ENCODE results near the gene PNKD. TPM values are rescaled to one million over a fixed set of nuclear protein-coding genes. Genes with fewer than 3 reads are reported as not detected.

Gene PNKD
- total and polyA plus RNA-seq, 2 of the 8 experiments (the other 6 are each of a cell fraction or from before 2014, with no cell fraction given), result 43.9 to 65.4 TPM

GRCh38 chr2:218270721-218271486 is 585 bp downstream of the PNKD start:
- FAIRE-seq (no peak), DNase-seq (ENCODE audit: low read depth in 1 of 2, low spot score in 2 of 2) (no peak)
- POLR2A ChIA-PET (ENCODE audit: partially characterized antibody), result interaction anchor here (0.9 to 2.8 kb wide), 14 partner anchors 10 to 133 kb away, joined by 3 to 29 read pairs (median 5); partner anchors contain the start of gene GPBAR1
- WGBS, 2 experiments (ENCODE audit: extremely low coverage in 1 of 2, insufficient coverage in 1 of 2, insufficient read length in 1 of 2, insufficient replicate concordance in 2 of 2, low coverage in 1 of 2, low lambda C conversion rate in 2 of 2, missing lambda C conversion rate in 1 of 2), result 13% methylated on average over 23 of the region's 23 CpGs; no CpG with 5 or more reads in 1 of the 2 experiments
- H2BK15ac ChIP-seq (ENCODE audit: low read length), result no peak overlapping the region
- no peak overlapping the region for H3K23ac ChIP-seq (ENCODE audit: insufficient read length)
- peak overlapping the region; percentile 19 for H3K56ac ChIP-seq (replicated peaks; ENCODE audit: insufficient read length, low read depth, low read length)
- H3K36me3 ChIP-seq (ENCODE audit: control insufficient read depth in 2 of 4, insufficient read depth in 4 of 4, low read length in 3 of 4), result peaks cover 10 to 41% (median 18%) of the 10 kb centered on the region in 4 experiments; a peak in 6 of 8 replicates
- H3K79me1 ChIP-seq (ENCODE audit: low read depth, low read length), result peaks cover 8% of the 10 kb centered on the region; the same call in 1 of the 2 replicates
- no peak overlapping the region for H2BK120ac ChIP-seq (replicated peaks; ENCODE audit: low read depth, low read length)
- H3K23me2 ChIP-seq (ENCODE audit: low read depth, low read length), result peaks cover 10% of the 10 kb centered on the region
- CTCF ChIA-PET (ENCODE audit: partially characterized antibody), result interaction anchor here (0.8 to 8.2 kb wide), 19 partner anchors 10 to 416 kb away, joined by 3 to 131 read pairs (median 5); partner anchors contain the start of genes CATIP, GPBAR1 and TMBIM1
- H2BK12ac ChIP-seq (ENCODE audit: low read depth, low read length), result no peak overlapping the region
- peak overlapping the region; percentile 12; the same call in 1 of the 2 replicates for H3K27ac ChIP-seq (ENCODE audit: low read depth, low read length)
- H3K18ac ChIP-seq (ENCODE audit: extremely low read depth, low read length), result no peak overlapping the region; the same call in 1 of the 2 replicates
- peak overlapping the region in 3 of 4 experiments; percentile 67 to 86 (median 67); a peak in 6 of 7 replicates for H3K9ac ChIP-seq (replicated peaks in 1 of 4; ENCODE audit: extremely low read depth in 1 of 4, low read depth in 3 of 4, low read length in 3 of 4)
- peaks cover 0 to 7% (median 4%) of the 10 kb centered on the region in 4 experiments; a peak in 4 of 7 replicates for H3K4me1 ChIP-seq (replicated peaks in 1 of 4; ENCODE audit: control insufficient read depth in 3 of 4, insufficient read depth in 4 of 4, low read length in 3 of 4)
- H3K79me2 ChIP-seq (ENCODE audit: control insufficient read depth in 1 of 2, insufficient read depth in 2 of 2, low read length in 2 of 2), result peaks cover 0 to 10% of the 10 kb centered on the region in 2 experiments; a peak in 2 of 4 replicates
- H2AK5ac ChIP-seq (ENCODE audit: low read depth, low read length), result no peak overlapping the region
- no peak overlapping the region for H2BK20ac ChIP-seq (ENCODE audit: low read length)
- H4K5ac ChIP-seq (ENCODE audit: insufficient read length, low read depth, low read length), result no peak overlapping the region
- no peak overlapping the region for H3K4ac ChIP-seq (replicated peaks; ENCODE audit: insufficient read length, low read depth, low read length)
- H2AFZ ChIP-seq (ENCODE audit: low read length), result 0 out of 2 replicates have a peak overlapping the region, but pooled peaks have one; percentile 48
- no peaks in the 10 kb centered on the region for H3K9me3 ChIP-seq (ENCODE audit: insufficient read depth in 2 of 2, low read depth in 1 of 2, low read length in 1 of 2)
- peak overlapping the region; percentile 89 to 95 (median 92) for H3K4me3 ChIP-seq (ENCODE audit: extremely low read depth in 1 of 4, insufficient read depth in 2 of 4, low read depth in 3 of 4, low read length in 4 of 4)
- TF ChIP-seq MAFK (IDR thresholded peaks at IDR 0.05; ENCODE audit: low read depth, low read length), result no peak
- TF ChIP-seq KDM4A (IDR thresholded peaks at IDR 0.05; ENCODE audit: low read depth, low read length, severe bottlenecking), result peak; percentile 12
- TF ChIP-seq CBX8 (IDR thresholded peaks at IDR 0.05; ENCODE audit: borderline replicate concordance, low read depth, low read length), result no peak
- TF ChIP-seq SRF (IDR thresholded peaks at IDR 0.05; ENCODE audit: low read depth, low read length), result no peak
- no peak for TF ChIP-seq POU5F1 (IDR thresholded peaks at IDR 0.05; ENCODE audit: low read depth, low read length)
- TF ChIP-seq ASH2L (IDR thresholded peaks at IDR 0.05; ENCODE audit: low read length), result no peak
- no peak for TF ChIP-seq CBX5 (IDR thresholded peaks at IDR 0.05; ENCODE audit: low read depth, low read length)
- H2BK5ac ChIP-seq (ENCODE audit: low read depth, low read length), result no peak overlapping the region
- H3K14ac ChIP-seq (ENCODE audit: insufficient read length), result no peak overlapping the region
- H3K27me3 ChIP-seq (replicated peaks in 1 of 4; ENCODE audit: control insufficient read depth in 3 of 4, extremely low read depth in 1 of 4, insufficient read depth in 3 of 4, low read length in 3 of 4), result no peaks in the 10 kb centered on the region
- H3K4me2 ChIP-seq (ENCODE audit: insufficient read depth in 1 of 2, low read depth in 2 of 2, low read length in 2 of 2), result peak overlapping the region; percentile 84 to 95
- H4K8ac ChIP-seq (ENCODE audit: extremely low read depth, insufficient read depth, low read length), result no peak overlapping the region
- H4K20me1 ChIP-seq (replicated peaks in 1 of 2; ENCODE audit: control insufficient read depth in 1 of 2, insufficient read depth in 2 of 2, low read length in 2 of 2), result peaks cover 0 to 10% of the 10 kb centered on the region in 2 experiments
- H4K91ac ChIP-seq (replicated peaks; ENCODE audit: insufficient read length, low read length), result no peak overlapping the region
